ENCODE results near the gene RNF220.

The RNF220 gene

DNA sequence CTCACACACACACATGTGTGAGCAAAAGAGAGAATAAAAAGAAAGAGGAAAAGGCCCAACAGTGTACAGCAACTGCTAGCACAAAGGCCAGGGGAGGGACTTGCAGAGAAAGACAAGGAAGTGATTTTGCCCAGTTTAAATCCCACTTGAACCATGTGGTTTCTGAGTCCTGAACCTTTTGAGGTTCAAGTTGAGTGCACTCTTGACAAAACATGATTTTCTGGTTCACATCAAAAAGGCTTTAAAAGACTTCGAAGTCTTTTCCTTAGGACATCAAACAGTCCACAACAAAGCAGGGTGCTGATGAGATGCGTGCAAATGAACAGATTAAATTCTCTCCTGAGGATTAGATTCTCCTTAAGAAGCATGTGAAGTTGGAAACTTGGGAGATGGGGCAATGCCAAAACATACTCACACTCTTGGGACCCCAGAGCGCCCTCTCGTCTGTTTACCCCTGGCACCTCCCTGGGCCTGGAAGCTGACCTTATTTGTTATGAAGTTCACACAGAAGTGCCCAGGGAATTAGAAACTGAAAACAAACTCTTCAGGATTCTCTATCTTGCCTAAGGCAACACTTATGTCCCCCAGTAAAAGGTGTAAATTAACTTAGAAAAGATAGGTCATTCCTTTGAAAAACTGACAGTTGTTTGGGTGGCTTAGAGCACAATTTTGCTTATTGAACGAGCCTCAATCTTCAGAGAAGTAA is 31.5 kb downstream of the RNF220 start:
- DNase-seq = no peak

DNA sequence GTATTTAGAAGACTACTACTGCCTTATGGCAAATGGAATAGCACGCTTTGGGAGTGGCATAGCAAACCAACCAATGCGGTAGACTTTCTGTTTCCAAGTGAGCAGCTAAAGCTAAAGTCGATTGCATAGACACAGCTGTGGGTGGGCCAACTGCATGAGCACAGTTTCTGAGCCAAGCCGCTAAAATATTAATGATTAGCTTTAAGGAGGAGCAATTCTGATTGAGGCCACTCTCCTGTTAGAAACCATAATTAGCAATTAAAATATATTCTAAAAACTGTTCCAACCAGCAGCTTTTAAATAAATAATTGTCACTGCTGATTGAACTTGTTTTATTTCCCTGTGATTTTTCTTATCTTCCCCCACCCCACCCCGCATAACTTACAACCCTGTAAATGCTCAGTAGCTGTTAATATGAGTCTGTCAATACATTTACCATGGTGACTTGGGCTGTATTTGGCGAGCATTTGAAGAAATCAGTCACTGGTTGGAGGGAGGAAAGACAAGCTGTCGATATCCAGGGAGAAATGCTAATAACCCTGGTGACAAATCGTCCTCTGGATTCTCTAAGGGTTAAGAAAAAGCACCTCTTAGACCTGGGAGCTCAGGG is 32.2 kb downstream of the RNF220 start:
- no peak for DNase-seq

DNA sequence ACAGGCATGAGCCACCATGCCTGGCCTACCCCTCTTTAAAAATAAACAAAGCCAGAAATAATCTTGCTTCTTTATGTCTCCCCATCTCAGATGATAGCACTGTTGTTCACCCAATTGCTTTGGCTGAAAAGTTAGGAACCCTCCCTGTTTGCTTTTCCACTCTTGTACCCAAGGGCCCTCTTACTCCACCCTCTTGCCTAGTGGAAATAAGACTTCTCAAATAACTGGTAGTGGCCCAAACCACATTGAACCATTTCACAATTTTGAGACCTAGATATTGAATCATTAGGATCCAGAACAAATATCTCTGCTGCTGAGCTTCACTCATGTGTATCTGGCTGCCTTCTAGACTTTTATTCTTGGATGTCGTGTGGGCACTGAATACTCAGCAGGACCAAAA is 37.7 kb downstream of the RNF220 start:
- DNase-seq = no peak

DNA sequence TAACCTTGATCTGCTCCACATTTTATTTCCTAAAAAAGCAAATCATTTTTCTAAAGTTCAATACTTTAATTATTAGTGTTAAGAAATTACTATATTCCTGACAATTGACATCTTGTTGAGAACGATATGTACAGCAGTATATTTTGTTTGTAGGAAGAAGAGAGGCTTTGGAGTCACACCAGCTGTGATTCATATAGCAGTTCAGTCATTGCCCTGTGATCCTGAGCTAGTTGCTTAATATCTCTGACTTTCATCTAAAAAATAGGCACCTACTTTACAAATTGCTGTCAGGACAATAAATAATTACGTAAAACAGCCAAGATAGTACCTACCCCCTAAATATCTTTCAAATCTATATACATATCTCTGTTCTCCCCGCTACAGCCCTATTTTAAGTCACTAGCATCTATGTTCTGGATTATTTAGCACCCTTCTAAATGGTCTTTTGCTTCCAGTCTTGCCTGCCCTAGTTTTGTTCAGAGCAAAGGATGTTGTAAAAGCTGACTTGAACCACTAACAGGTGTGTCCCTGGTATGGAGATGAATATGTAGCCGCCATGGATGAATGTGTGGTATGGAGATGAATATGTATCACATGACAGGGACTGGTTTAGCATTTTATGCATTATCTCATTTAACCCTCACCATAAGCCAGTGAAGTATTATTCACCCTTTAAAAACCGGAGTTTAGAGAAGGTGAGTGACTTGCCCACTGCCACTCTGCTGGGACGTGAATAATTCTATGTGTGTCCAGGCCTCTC is 42.2 kb downstream of the RNF220 start:
- DNase-seq = no peak

DNA sequence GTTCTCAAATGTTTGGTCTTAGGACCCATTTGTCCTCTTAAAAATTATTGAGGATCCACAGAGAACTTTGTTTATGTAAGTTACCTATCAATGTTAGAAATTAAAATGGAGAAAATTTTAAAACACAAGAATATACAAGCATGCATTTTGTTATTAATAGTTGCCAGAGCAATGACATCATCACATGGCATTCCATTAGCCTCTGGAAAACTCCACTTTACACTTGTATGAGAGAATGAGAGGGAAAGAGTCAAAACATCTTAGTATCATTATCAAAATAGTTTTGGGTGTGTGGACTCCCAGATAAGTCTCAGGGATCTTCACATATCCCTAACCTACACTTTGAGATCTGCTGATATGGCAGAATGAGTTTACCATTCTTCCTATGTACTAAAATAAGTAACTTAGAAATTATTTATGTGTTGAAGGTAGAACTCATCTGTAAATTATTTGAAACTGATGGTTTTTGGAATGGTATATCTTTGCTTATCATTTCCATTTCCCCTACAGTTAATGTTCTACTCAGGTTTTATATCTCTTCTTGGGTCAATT is 48.8 kb downstream of the RNF220 start:
- DNase-seq = no peak

DNA sequence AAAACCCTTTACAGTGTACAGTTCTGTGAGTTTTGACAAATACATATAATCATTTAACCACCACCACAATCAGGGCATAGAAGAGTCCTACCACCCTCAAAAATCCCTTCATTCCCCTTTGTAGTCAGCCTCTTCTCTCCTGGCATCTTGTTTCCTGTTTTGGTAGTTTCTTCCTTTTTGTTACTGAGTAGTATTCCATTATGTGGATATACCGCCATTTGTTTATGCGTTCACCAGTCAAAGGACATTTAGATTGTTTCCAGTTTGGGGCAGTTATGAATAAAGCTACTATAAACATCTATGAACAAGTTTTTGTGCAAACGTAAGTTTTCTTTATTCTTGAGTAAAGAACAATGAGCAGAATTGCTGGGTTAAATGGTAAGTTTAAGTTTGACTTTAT is 49.6 kb downstream of the RNF220 start:
- DNase-seq = no peak

DNA sequence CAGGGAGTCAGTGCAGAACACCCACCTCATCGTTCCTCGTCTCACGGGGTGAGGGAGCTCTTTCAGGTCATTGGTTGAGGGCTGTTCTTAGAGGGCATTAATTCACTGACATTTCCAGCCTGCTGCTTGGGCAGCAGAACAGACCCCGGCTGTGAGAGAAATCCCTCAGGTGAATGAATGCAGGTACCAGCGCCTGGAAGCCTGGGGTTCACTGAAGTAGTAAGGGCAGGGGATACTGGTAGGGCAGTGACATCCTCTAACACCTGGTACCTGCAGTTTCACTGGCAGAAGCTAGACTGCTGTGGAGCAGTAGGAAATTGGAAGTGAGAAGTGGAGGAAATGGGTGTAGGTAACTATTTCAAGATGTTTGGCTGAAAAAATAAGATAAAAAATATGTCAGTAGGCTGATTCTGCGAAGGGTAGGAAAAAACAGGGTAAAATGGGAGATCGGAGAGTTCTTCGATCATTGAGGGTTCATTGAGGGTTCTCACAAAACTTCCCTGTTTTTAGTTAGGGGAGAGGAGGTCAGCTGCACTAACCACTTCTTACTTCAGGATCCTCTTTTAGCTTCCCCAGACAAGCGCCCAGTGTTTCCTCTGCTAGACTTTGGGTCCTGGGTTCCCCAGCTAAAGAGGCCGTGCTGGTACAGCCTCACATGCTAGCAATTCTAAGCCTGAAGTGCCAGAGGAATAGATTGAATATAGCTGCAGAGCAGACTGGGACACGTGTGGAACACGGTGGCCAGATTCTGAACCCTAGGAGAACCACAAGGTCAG is 55.2 kb downstream of the RNF220 start:
- DNase-seq = no peak

DNA sequence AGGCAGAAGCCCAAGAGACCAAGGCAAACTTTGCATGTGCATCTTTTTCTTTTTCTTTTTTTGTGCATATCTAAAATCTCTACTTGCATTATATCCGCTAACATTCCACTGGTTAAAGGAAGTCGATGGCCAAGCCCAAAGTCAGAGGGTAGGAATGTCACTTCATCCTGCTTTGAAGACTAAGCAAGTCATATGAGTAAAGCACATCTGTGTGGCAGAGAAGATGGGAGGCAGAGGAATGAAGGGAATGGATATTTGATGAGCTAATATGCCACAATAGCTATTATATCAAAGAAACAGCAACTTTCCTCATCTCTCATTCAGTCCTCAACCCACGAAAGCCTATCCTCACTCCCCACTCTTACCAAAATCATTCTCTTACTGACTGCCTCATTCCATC is 59.3 kb downstream of the RNF220 start:
- DNase-seq = no peak

DNA sequence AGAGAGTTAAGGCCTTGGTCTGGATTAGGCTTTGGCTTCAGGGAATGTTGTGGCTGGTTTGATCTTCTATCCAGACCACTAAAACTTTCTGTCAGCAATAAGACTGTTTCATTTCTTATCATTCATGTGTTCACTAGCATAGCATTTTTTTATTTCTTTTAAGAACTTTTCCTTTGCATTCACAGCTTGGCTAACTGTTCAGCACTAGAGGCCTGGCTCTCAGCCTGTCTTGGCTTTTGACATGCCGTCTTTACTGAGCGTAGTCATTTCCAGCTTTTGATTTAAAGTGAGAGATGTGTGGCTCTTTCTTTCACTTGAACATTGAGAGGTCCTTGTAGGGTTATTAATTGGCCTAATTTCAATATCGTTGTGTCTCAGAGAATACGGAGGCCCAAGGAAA is 62.5 kb downstream of the RNF220 start:
- DNase-seq = no peak

DNA sequence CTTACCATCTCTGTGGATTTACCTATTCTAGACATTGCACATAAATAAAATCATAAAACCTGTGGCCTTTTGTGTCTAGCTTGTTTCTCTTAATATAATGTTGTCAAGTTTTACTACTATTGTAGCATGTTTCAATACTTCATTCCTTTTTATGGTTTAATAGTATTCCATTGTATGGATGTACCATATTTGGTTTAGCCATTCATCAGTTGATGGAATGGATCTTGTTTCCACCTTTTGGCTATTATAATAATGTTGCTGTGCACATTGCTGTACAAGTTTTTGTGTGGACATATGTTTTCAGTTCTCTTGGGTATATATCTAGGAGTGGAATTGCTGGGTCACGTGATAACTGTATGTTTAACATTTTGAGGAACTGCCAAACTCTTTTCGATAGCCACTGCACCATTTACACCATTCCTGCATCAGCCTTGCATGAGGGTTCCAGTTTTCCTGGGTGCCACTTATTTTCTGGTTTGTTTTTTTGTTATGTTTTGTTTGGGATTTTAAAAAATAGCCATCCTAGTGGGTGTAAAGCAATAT is 66.9 kb downstream of the RNF220 start:
- DNase-seq = no peak

DNA sequence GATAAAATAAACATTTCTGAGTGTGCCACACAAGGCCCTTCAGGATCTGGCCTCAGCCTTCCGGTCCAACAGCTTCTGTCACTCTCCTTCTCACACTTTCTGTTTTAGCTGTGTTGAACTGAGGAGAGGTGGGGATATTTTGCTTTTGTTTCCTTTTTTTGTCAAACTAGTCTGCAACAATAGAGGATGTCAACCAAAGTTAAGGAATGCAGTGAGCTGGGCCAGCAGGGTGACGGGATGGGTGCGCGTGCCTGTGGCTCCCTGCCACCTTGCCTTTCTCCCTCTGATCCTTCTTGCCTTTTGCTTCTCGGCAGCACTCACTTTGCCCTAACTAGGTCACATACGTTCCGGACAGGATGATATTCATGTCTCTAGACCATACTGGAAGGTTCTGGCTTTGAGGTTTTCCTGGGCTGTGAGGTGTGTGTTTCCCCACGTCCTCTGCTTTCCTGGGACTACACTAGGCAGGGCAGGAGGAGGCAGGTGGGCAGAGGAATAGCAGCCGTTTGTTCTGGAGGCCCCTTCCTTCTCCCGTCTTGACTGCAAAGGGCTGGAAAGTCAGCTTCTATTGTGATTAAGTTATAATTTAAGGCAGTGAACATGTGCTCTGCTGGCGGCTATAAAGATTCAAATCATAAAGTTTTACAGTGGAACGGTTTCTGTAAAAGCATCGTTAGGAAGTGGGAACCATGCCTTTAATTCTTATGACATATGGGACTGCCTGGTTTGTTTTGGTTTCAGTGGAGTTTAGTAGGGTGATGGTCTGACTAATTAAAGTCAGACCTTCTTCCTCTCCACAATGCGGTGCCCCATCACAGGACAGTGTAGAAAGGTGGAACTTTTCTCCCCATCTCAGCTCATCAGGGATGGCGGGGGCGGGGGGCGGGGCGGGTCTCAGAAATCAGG is 67.8 kb downstream of the RNF220 start:
- no peak for DNase-seq

DNA sequence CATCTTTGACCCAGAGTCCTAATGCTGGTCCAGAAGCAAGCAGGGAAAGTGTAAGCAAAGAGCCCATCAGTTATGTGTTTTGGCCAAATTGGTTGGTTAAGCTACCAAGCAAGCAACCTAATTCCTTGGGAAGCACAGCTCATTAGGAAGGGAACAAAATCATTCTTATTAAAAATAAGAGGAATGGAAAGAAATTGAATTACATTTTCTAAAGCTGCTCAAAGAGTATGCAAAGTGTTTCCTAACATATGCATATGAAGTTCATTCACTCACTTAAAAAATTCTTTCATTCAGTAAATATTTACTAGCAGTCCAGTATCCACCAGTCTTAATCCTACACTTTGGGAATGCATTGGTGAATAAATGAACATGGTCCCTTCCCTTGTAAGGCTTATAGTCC is 71.8 kb downstream of the RNF220 start:
- DNase-seq = no peak

DNA sequence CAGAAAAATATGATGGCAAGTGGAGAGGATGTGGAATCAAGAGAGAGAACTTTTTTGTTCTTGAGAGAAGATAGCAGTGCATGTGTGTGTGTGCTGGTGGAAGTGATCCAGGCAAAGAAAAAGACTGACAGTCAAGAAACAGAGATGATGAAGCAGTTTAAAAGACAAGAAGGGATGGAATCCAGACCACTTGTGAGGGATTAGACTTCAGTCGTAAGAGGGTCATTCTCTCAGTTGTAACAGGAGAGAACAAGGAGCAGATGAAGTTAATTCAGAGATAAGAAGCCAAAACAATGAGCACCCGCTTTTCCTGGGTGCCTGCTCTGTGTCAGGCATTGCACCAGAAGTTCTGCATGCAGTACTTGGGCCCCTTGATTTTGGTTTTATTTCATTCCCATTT is 76.6 kb downstream of the RNF220 start:
- DNase-seq = no peak

DNA sequence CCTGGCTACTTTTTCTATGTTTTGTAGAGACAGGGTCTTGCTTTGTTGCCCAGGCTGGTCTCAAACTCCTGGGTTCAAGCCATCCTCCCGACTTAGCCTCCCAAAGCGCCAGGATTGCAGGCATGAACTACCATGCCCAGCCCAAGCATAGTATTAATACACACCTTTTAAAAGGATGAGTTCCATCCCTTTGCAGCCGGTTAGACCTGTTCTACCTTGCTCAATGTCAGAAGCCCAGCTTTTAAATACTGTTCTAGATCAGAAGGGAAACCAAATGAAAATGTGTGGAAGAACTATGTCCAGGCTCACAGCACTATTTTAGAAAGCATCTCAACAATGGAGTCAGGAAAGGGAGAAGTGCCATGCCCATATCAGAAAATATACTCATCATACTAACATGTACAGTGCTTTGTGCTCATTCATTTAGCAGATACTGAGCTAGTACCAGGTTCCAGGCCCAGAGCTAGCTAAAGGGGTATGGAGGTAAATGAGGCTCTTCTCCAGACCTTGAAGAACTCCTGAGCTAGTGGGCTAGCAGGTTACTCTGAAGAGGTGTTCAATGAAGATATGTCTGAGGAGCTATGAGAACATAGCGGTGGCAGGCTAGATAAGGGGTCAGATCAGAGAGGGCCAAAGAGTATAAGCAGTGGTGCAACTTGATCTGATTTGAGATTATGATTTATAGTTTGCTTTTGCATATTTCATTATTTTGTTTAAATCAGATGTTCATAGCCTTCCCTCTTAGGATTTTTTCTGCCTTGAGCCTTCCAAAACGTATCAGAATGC is 78.2 kb downstream of the RNF220 start:
- no peak for DNase-seq

DNA sequence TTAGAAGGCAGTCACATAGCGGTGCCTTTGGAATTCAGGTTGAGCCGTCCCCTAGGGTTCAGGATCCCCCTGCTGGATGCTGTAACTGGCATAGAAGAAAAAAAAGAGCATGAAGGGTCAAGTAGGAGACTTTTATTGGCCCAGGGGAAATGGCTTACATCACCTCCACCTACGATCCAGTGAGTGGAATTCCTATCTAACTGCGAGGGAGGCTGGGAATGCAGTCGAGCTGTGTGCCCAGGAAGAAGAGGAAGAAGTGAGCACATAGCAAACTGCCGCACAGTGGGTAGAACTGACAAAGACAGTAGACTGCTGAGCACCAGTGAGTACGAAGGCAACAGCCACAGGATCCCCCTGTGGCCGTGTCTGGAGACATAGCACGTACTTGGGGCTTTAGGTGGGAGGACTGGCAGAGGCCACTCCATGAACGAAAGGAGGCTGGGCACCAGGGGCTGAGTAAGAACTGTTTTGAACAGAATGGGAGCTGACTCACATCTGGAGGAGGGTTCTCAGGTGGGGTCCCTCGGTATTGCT is 79.2 kb downstream of the RNF220 start:
- no peak for DNase-seq

DNA sequence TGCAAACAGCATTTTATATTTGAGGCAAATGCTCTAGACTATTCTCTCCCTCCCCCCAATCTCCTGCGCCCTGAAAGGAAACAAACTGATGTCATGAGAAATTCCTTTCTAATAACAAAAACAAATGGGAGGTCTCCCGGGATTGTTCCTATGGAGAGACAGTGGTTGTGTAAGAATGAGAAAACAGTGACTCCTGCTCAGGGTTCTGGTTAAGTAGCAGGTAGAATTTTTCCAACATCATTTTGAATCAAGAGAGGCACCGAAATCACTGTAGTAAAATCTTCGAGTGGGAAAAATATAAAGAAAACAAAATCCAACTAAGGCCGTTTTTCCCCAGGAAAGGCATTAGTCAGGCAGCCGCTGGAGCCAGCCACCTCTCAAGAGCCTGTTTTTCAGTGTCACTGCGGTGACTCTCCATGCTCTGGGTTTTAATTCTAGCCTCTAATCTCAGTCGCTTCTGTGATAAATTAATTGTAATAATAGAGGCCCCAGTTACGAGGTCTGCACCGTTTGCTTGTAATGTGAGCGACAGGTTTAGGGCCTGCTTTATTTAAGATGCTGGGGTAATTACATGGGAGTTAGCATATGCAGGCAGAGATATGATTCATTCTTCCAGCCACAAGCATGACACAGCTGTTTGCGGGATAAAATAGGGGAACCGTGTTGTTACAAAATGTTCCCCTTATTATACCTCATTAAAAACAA is 80.3 kb downstream of the RNF220 start:
- no peak for DNase-seq

DNA sequence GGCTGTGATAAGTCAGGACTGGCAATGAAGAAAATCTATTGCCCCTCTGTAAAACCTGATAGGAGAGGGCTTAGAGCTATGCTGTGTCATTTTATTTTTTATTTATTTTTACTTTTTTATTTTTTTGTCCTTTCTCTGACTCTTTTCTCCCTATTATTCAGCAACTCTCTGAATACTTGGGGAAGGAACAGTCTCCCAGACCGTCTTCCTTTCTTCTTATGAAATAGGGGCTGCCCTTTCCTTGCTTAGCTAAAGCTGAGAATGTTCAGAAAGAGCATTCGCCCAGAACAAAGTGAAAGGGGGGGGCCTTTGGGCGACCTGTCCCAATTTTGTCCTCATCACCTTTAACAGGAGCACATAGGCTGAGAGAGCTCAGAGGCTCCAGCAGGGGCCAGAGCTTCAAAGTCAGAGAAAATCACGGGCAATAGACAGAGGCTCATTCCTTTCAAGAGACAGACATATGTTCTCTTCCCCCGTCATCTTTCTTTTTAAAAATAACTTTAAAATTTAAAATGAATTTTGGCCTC is 80.9 kb downstream of the RNF220 start:
- no peak for DNase-seq

DNA sequence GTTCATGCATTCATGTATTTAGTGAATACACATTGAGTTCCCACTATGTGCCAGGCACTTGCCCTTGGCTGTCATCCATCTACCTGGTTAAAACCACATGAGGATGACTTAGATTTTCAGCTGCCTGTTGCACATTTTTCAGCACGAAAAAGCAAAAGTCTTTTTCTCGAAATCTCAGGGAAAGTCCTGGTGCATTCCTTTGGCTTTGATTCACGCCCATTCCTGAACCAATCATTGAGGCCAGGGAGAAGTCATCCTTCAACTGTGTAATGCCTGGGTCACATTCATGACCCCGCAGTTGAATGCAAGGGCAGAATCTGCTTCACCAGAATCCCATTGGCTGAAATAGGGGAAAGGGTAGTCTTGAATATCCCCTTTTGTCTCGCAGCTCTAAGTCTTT is 84.4 kb downstream of the RNF220 start:
- no peak for DNase-seq

DNA sequence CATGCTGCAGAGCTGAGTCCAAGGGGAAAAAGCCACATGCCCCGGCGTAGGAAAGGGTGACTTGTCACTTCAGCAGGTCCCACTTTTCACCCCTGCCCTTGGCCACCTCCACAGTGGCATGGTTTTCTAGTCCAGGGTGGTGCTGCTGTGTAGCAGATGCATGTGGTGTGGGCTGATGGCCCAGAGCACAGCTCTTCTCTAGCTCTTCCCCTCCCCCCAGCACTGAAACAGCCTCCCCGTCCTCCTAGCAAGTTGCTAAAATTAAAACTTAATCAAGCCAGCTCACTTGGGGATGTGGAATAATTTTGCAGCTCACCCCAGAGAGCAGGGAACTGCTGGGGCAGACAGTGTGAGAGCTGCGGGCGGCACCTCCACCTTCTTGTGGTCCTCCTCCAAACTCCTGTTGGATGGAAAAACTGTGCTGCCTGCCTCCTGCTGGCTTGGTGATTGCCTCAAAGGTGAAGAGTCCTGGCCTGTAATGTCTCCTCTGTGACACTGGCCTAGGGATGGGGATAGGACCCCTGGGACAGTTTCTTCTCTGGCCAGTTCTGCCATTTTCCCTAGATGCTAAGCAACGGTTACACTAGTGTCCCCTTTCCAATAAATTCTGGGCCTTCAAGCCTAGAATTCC is 91.6 kb downstream of the RNF220 start:
- no peak for DNase-seq
